ENCODE measurements around the gene PTCH1.

GRCh38 chr9:95446984-95447383 is 69.8 kb downstream of the PTCH1 start:
- TF ChIP-seq CTCF (IDR thresholded peaks at IDR 0.05) (no peak), TCF7L2 (IDR thresholded peaks at IDR 0.05; ENCODE audit: low read depth, low read length) (no peak), SIN3A (IDR thresholded peaks at IDR 0.05; ENCODE audit: borderline replicate concordance, insufficient read depth, low read depth, low read length) (no peak), POLR2AphosphoS5 (IDR thresholded peaks at IDR 0.05; ENCODE audit: low read depth, low read length) (no peak)

Measured in Panc1 (cell line).